ENCODE data around the gene DPM1. TPM values are rescaled to one million over a fixed set of nuclear protein-coding genes. Genes with fewer than 3 reads are reported as not detected.

DPM1 gene
- polyA plus RNA-seq, 1 of the 3 experiments (the other 2 are of a cell fraction), result 72.1 TPM

GRCh38 chr20:51004781-51005180, 46.4 kb upstream of the DPM1 start:
- Histone ChIP-seq H3K36me3 (replicated peaks in 1 of 2; ENCODE audit: control insufficient read depth in 1 of 2, insufficient read depth in 2 of 2, low read length in 1 of 2) (no peaks in the 10 kb centered on the region), H3F3A (replicated peaks; ENCODE audit: insufficient read depth) (no peaks in the 10 kb centered on the region), H2AFZ (ENCODE audit: low read depth) (no peak overlapping the region), H4K20me1 (ENCODE audit: insufficient read depth) (no peaks in the 10 kb centered on the region), H3K4me2 (no peak overlapping the region), H3K4me1 (ENCODE audit: control insufficient read depth in 1 of 2, insufficient read depth in 2 of 2, low read depth in 1 of 2, low read length in 1 of 2) (no peaks in the 10 kb centered on the region), H3K79me2 (ENCODE audit: insufficient read depth) (no peaks in the 10 kb centered on the region; the same call in 1 of the 2 replicates), H3K4me3 (ENCODE audit: low read depth in 2 of 2, low read length in 1 of 2) (no peak overlapping the region), H3K27ac (ENCODE audit: low read depth in 2 of 2, low read length in 1 of 2) (no peak overlapping the region), H3K27me3 (ENCODE audit: insufficient read depth) (no peaks in the 10 kb centered on the region), H3K9ac (no peak overlapping the region), H3K9me2 (no peaks in the 10 kb centered on the region), H3K9me3 (no peaks in the 10 kb centered on the region)
- POLR2A ChIA-PET, result no interaction called here
- WGBS (ENCODE audit: low lambda C conversion rate), result 90% methylated on average over 8 of the region's 9 CpGs
- no peak for DNase-seq
- CTCF ChIA-PET, result interaction anchor here (2.8 to 3.2 kb wide), 2 partner anchors 11 to 303 kb away, joined by 15 to 16 read pairs; no protein-coding TSS in a partner anchor
- TF ChIP-seq TEAD4 (IDR thresholded peaks at IDR 0.05; ENCODE audit: borderline replicate concordance, insufficient read depth) (no peak), CHD2 (IDR thresholded peaks at IDR 0.05; ENCODE audit: low read length, partially characterized antibody) (no peak), GABPA (IDR thresholded peaks at IDR 0.05; ENCODE audit: low read depth) (no peak), RFX5 (IDR thresholded peaks at IDR 0.05; ENCODE audit: low read length) (no peak), TAF1 (IDR thresholded peaks at IDR 0.05; ENCODE audit: borderline replicate concordance, low read depth, low read length) (no peak), MXI1 (IDR thresholded peaks at IDR 0.05; ENCODE audit: low read depth, low read length) (no peak), RCOR1 (IDR thresholded peaks at IDR 0.05; ENCODE audit: low read length) (no peak), SIN3A (IDR thresholded peaks at IDR 0.05; ENCODE audit: borderline replicate concordance, low read depth, low read length) (no peak), GATA2 (CRISPR knock-in tag; IDR thresholded peaks at IDR 0.05) (no peak), EP300 (IDR thresholded peaks at IDR 0.05; ENCODE audit: borderline replicate concordance in 1 of 2, low read depth in 1 of 2, low read length in 1 of 2) (no peak), FOSL2 (IDR thresholded peaks at IDR 0.05; ENCODE audit: borderline replicate concordance, low read depth) (no peak), EZH2phosphoT487 (IDR thresholded peaks at IDR 0.05; ENCODE audit: borderline replicate concordance, low read depth) (no peak), RXRA (IDR thresholded peaks at IDR 0.05; ENCODE audit: borderline replicate concordance, low read depth) (no peak), SMC3 (IDR thresholded peaks at IDR 0.05; ENCODE audit: low read depth, low read length) (no peak), USF1 (IDR thresholded peaks at IDR 0.05; ENCODE audit: borderline replicate concordance, low read depth) (no peak), REST (IDR thresholded peaks at IDR 0.05; ENCODE audit: low read depth, low read length) (no peak), POLR2AphosphoS5 (IDR thresholded peaks at IDR 0.05; ENCODE audit: low read depth, low read length) (no peak), MAX (IDR thresholded peaks at IDR 0.05; ENCODE audit: low read depth) (no peak)
- TF ChIP-seq, protein P1, sequence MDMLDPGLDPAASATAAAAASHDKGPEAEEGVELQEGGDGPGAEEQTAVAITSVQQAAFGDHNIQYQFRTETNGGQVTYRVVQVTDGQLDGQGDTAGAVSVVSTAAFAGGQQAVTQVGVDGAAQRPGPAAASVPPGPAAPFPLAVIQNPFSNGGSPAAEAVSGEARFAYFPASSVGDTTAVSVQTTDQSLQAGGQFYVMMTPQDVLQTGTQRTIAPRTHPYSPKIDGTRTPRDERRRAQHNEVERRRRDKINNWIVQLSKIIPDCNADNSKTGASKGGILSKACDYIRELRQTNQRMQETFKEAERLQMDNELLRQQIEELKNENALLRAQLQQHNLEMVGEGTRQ (IDR thresholded peaks at IDR 0.05; ENCODE audit: borderline replicate concordance, low read depth, low read length), result no peak

Data from SK-N-SH (cell line).